Glomerular endothelial cell (primary cell): ENCODE results near the gene PMF1. TPM values are rescaled to one million over a fixed set of nuclear protein-coding genes. Genes with fewer than 3 reads are reported as not detected.
"Not testable (repeated sequence)": the region's sequence is repeated elsewhere in the genome, so short reads cannot be mapped to it uniquely, and the experiment has no call there.

ENCODE experiments used
- DNase-seq: peaks from one replicate; pipeline ENCODE4 v3.0.0-alpha.2; 2011; ENCODE audit warnings: low read depth, low spot score; ENCODE audit errors: extremely low read depth
- total RNA-seq: library from RNA; depleted of rRNA; stranded (reverse); fragments of >200 nt; gene quantifications from 2 replicates; pipeline ENCODE4 v1.2.3, GENCODE V29; 2015

PMF1 gene, protein sequence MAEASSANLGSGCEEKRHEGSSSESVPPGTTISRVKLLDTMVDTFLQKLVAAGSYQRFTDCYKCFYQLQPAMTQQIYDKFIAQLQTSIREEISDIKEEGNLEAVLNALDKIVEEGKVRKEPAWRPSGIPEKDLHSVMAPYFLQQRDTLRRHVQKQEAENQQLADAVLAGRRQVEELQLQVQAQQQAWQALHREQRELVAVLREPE
- 45.1 and 59.0 TPM in 2 replicates for total RNA-seq

DNA sequence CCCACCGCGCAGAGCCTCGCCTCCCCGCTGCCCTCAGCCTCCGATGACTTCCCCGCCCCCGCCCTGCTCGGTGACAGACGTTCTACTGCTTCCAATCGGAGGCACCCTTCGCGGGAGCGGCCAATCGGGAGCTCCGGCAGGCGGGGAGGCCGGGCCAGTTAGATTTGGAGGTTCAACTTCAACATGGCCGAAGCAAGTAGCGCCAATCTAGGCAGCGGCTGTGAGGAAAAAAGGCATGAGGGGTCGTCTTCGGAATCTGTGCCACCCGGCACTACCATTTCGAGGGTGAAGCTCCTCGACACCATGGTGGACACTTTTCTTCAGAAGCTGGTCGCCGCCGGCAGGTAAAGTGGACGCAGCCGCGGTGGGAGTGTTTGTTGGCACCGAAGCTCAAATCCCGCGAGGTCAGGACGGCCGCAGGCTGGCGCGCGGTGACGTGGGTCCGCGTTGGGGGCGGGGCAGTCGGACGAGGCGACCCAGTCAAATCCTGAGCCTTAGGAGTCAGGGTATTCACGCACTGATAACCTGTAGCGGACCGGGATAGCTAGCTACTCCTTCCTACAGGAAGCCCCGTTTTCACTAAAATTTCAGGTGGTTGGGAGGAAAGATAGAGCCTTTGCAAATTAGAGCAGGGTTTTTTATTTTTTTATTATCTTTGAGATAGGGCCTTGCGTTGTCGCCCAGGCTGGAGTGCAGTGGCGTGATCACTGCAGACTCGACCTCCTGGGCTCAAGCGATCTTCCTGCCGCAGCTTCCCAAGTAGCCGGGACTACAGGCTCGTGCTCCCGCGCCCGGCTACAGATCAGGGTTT, at the start of gene PMF1:
PMF1 (plus strand) TSS at position 175 of the 811 bp plus-strand sequence; CDS start at position 184, 9 bp downstream.
- DNase-seq, result peak; percentile 87

DNA sequence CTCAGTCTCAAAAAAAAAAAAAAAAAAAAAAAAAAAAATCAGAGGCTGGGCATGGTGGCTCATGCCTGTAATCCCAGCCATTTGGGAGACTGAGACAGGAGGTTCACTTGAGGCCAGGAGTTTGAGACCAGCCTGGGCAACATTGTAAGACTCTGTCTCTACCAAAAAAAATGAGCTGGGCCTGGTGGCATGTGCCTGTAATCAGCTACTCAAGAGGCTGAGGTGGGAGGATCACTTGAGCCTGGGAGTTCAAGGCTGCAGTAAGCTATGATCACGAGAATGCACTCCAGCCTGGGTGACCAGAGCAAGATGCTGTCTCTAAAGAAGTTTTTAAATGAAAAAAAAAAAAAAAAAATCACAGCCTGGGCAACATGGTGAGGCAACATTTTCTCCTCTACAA, 49.1 kb upstream of the PMF1 start:
- DNase-seq, result no peak

DNA sequence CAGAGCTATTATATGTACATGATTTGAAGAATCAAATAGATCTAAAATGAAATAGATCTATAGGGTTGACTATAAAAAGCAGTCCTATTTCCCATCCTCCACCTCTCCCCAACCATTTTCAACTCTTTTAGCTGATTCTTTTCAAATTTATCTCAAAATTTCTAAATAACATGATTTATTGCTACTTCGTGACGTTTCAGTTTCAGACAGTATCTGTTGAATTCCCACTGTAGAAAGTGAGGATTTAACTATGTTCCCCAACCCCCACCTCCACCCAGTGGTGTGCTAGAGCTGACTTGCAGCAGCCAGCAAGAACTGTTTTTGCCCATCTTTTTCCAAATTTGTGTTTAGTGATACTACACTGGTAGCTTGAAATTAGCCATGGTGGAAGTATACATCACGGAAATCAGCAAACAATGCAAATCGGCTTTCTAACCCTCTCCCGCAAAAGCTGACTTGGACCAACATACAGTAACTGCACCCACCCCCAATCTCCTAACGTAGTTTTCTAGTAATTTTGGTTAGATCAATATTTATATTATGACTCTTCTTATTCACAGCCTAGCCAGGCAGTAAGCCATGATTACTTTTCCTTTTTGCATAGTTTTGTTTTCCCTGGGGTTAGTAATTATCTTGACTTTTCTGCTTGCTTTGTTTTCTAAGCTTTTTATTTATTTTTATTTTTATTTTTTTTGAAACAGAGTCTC, 48.5 kb upstream of the PMF1 start:
- DNase-seq, result no peak

DNA sequence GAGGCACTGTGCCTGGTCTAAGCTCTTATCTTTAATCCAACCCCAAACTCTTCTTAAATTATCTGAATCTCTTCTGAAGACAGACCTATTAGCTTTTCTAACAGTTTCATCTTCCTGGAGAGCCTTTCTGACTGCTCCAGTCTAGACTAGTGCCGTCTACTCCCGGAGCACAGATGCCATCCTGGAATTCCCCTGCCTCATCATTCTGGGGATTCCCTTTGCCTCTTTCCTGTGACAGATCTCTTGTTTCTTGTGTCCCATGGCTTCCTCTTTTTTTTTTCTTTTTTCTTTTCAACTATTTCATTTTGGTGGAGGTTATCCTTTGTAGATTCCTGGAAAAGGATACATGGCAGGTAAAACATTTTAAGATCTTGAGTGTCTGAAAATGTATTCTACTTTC, 47.7 kb upstream of the PMF1 start:
- DNase-seq, result no peak

- DNase-seq, result no peak
Measured at GRCh38 chr1:156167536-156167935, 45.3 kb upstream of the PMF1 start.

- no peak for DNase-seq
Measured at GRCh38 chr1:156172696-156173470, 39.9 kb upstream of the PMF1 start.

DNA sequence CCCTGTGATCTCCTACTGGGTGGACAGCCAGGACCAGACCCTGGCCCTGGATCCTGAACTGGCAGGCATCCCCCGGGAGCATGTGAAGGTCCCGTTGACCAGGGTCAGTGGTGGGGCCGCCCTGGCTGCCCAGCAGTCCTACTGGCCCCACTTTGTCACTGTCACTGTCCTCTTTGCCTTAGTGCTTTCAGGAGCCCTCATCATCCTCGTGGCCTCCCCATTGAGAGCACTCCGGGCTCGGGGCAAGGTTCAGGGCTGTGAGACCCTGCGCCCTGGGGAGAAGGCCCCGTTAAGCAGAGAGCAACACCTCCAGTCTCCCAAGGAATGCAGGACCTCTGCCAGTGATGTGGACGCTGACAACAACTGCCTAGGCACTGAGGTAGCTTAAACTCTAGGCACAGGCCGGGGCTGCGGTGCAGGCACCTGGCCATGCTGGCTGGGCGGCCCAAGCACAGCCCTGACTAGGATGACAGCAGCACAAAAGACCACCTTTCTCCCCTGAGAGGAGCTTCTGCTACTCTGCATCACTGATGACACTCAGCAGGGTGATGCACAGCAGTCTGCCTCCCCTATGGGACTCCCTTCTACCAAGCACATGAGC, 36.1 kb upstream of the PMF1 start:
- DNase-seq, result no peak

DNA sequence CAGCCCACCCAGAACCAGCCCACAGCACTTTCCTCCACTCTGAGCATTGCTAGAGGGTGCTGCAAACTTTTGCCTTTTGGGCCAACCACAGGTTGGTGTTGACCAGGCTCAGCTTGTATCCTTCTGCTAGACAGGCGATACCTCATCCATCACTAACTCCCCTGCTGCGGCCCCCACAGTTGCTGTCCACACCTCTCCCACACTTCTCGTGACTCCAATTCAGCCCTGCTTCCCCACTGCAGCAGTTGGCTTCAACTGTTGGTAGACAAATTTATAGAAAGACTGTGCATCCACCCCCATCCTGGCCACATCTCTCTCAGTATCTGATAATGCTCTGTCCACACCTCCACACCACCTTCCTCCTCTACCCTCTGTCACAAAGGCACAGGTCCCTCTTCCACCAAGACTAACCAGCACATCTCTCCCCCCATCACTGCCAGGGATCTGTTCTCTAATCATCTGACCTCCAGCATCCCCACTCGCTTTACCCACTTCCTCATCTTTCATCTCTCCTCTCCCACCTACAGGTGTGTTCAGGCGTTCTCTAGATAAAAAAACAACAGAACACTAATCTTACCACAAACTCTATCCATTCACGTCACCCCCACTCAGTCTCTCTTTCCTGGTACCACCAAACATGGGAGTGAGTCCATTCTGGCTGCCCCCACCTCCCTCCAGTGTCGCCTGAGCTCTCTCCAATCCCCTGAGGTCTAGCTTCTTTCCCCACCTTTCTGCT, 34.7 kb upstream of the PMF1 start:
- DNase-seq, result no peak

- DNase-seq, result no peak
Measured at GRCh38 chr1:156180471-156180870, 32.3 kb upstream of the PMF1 start.

DNA sequence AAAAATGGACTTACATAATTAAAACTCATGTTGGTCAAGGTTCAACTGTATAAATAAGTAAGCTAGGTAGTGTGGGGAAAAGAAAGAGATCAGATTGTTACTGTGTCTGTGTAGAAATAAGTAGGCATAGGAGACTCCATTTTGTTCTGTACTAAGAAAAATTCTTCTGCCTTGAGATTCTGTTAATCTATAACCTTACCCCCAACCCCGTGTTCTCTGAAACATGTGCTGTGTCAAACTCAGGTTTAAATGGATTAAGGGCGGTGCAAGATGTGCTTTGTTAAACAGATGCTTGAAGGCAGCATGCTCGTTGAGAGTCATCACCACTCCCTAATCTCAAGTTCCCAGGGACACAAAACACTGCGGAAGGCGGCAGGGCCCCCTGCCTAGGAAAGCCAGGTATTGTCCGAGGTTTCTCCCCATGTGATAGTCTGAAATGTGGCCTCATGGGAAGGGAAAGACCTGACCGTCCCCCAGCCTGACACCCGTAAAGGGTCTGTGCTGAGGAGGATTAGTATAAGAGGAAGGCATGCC, 31.3 kb upstream of the PMF1 start:
- not testable (repeated sequence) for DNase-seq

- DNase-seq, result not testable (repeated sequence)
Measured at GRCh38 chr1:156182010-156182779, 30.6 kb upstream of the PMF1 start.

DNA sequence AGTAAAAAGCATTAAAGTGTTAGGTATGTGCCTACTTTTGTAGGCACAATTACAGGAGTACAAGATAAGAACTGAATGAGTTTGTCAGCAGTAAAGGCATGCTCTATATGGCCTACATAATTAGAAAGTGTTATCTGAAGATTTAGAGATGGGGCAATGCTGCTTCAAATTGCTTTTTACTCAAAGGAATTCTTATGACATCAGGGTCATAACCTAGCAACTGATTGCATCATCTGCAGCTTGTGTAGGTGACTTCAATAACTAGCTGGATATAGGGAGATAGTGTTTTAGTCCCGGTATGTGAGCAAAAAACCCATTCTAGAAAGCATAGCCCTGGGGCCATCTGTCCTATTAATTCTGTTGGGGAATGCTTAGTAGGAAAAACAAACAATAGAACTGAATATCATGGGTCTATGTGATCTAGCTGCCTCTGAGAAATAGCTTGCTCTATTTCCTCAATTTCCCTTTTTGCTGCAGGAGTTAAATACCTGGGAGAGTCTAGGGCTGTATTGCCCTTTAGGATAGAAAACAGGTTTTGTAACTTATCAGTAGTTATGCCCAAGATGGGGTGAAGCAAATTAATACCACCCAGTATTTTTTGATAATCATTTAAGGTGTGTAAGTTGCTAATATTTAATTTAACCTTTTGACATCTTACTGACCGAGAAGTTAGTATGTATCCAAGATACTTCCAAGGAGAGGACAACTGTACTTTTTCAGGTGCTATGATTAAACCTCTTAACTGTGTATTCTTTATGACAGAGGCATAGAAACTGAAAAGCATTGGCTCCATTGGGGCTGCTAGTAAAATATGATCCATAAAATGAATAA, 26.2 kb upstream of the PMF1 start:
- not testable (repeated sequence) for DNase-seq

DNA sequence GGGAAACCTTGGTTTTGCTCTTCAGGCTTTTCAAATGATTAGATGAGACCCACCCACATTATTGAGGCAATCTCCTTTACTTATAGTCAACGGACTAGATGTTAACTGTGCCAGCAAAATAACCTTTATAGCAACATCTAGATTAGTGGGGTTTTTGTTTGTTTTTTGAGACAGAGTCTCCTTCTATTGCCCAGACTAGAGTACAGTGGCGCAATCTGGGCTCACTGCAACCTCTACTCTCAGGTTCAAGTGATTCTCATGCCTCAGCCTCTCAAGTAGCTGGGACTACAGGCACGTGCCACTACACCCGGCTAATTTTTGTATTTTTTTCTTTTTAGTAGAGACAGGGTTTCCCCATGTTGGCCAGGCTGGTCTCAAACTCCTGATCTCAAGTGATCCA, 22.5 kb upstream of the PMF1 start:
- DNase-seq, result not testable (repeated sequence)

DNA sequence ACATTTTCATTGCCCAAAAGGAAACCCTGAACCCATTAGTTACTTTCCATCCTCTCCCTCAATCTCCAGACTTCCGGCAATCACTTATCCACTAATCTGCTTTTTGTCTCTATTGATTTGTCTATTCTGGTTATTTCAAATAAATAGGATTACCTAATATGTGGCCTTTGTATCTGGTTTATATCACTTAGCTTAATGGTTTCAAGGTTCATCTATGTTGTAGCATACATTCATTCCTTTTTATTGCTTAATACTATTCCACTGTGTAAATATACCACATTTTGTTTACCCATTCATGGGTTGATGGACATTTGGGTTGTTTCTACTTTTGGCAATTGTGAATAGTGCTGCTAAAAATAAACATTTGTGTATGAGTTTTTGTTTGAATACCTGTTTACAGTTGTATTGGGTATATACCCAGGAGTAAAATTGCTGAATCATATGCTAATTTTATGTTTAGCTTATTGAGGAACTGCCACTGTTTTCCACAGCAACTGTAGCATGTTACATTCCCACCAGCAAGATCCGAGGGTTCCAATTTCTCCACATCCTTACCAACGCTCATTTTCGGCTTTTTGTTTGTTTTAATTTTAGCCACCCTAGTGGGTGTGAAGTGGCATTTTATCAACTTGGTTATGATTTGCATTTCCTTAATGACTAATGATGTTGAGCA, 21.4 kb upstream of the PMF1 start:
- DNase-seq, result no peak

DNA sequence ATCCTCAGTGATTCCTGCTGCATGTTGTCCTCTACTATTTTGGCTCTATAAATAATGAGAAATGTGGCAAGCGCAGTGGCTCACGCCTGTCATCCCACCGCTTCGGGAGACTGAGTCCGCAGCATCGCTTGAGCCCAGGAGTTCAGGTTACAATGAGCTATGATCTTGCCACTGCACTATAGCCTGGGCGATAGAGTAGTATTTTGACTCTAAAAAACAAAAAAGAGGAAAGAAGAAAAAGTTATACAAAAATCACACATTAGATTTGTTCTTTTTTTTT, 19.7 kb upstream of the PMF1 start:
- DNase-seq, result no peak

DNA sequence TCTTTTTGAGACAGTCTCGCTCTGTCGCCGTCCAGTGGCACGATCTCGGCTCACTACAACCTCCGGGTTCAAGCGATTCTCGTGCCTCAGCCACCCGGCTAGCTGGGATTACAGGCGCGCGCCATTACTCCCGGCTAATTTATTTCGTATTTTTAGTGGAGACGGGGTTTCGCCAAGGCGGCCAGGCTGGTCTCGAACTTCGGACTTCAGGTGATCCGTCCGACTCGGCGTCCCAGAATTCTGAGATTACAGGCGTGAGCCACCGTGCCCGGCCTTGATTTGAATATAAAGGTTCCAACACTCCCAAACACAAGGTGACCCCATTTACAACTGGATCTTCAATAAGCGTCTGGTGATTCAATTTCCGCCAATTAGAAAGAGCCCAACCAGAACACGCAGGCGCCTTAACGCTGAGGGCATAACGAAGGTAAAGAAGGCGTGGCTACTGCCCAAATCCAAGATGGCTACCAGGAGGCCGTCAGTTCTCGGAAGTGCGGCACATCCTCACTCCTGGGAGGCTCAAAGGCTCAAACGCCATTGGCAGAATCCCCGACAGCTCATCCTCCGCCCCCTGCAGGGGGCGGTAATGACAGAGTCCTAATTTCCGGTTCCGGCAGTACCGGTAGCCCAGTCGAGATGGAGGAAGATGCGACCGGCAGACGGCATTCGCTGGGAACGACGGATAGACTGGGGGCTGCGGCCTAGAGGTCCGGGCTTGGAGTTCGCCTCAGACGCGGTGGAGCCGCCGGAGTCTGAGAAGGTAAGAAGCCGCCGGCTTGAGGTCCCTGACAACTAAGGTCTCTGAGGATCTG, 19.1 kb upstream of the PMF1 start, which contains the start of gene SLC25A44:
SLC25A44 (plus strand) TSS at position 617 of the 812 bp plus-strand sequence. CDS start 5,744 bp downstream, outside the sequence.
- peak; percentile 99 for DNase-seq

GRCh38 chr1:156194300-156194652, 18.5 kb upstream of the PMF1 start:
- DNase-seq, result no peak
